Stomach (tissue), 9 donors: ENCODE results near the gene GPLD1. TPM values are rescaled to one million over a fixed set of nuclear protein-coding genes. Genes with fewer than 3 reads are reported as not detected.

Experiments used
- DNase-seq, 2 donors: peaks; one replicate each; pipeline versions ENCODE4 v3.0.0 to v3.0.0-alpha.2; 2013 to 2019
- H3K27ac ChIP-seq, 5 donors: fragments of 200-600 bp in 4 of 5; sonication (generic) in 4 of 5; one replicate each; pipeline ENCODE4 v1.5.1; 2013 to 2019; ENCODE audit warnings: mild to moderate bottlenecking in 1 of 5, moderate library complexity in 1 of 5
- H3K27me3 ChIP-seq, 3 donors: fragments of 200-600 bp; sonication (generic); one replicate each; pipeline ENCODE4 v1.5.1; 2017 to 2019; ENCODE audit warnings: mixed run types in 1 of 3
- H3K36me3 ChIP-seq, 4 donors: fragments of 200-600 bp; sonication (generic); 1 replicate in 3 of 4; 2 replicates in 1 of 4; pipeline ENCODE4 v1.5.1; 2016 to 2019
- H3K4me1 ChIP-seq, 4 donors: fragments of 200-600 bp; sonication (generic); one replicate each; pipeline ENCODE4 v1.5.1; 2016 to 2019
- H3K4me3 ChIP-seq, 4 donors: fragments of 200-600 bp; sonication (generic) in 3 of 4; one replicate each; pipeline ENCODE4 v1.5.1; 2016 to 2019; ENCODE audit warnings: mild to moderate bottlenecking in 1 of 4
- H3K9me3 ChIP-seq, 4 donors: fragments of 200-600 bp; sonication (generic); one replicate each; pipeline ENCODE4 v1.5.1; 2016 to 2019
- CTCF ChIP-seq, 7 experiments: fragments of 450-650 bp in 4 of 7; fragments of 200-600 bp in 3 of 7; sonication (generic) in 3 of 7; IDR thresholded peaks; one replicate each; pipeline ENCODE4 v1.5.1; 2016 to 2019; ENCODE audit warnings: antibody characterized with exemption in 7 of 7, control low read depth in 2 of 7, mild to moderate bottlenecking in 1 of 7
- EP300 ChIP-seq: sonication (generic); formaldehyde crosslinking; IDR thresholded peaks from one replicate; pipeline ENCODE4 v1.6.1; 2017; ENCODE audit warnings: antibody characterized with exemption
- POLR2A ChIP-seq, 4 donors: fragments of 450-650 bp; IDR thresholded peaks; one replicate each; pipeline ENCODE4 v1.6.1; 2016; ENCODE audit warnings: antibody characterized with exemption in 4 of 4, control low read depth in 2 of 4, mild to moderate bottlenecking in 1 of 4, moderate library complexity in 1 of 4
- POLR2AphosphoS5 ChIP-seq, 3 donors: sonication (generic); formaldehyde crosslinking; IDR thresholded peaks; one replicate each; pipeline ENCODE4 v1.6.1; 2016; ENCODE audit warnings: antibody characterized with exemption in 3 of 3
- WGBS, 5 donors: extraction: QIAGEN DNeasy Blood & Tissue Kit in 3 of 5; methylation state at CpG; one replicate each; pipeline versions ENCODE4 v1.1.5 to v1.1.7; 2013 to 2018; 5-methylcytosine and 5-hydroxymethylcytosine counted together
- intact Hi-C: fragments of 100-400 bp; cut with DNase I; formaldehyde crosslinking; loops from one replicate; pipeline ENCODE4 v1.15.1; 2023; ENCODE audit warnings: low total_unique reads
- polyA plus RNA-seq, 3 donors: library from polyadenylated mRNA; stranded (reverse); fragments of 200-250 nt; gene quantifications; one replicate each; pipeline ENCODE4 v1.2.3, GENCODE V29; 2013
- total RNA-seq, 5 donors: library from RNA; depleted of rRNA; stranded (reverse); fragments of >200 nt; gene quantifications; one replicate each; pipeline versions ENCODE4 v1.1.0 to v1.2.3, GENCODE V29; 2014 to 2016
- donor health status: healthy with polysubstance abuse.
- donor health status: Bipolar disorder and iron deficiency.
- donor health status: healthy.

Gene GPLD1
- total and polyA plus RNA-seq, 8 donors, result 0.18 to 2.8 (median 0.44) TPM; not detected in 2

- no peaks in the 10 kb centered on the region for H3K9me3 ChIP-seq
- peaks cover 4 to 58% (median 32%) of the 10 kb centered on the region in 4 donors for H3K36me3 ChIP-seq
- 72 to 88% (median 84%) methylated on average over 14 of the region's 14 CpGs for whole genome bisulfite sequencing, 5 donors
- peak in 1 of 2 donors; percentile 23 for DNase-seq
- TF ChIP-seq EP300 (no peak), CTCF (IDR thresholded peaks at IDR 0.05) (no peak), POLR2A (IDR thresholded peaks at IDR 0.05) (no peak), POLR2AphosphoS5 (IDR thresholded peaks at IDR 0.05) (no peak)
- H3K27ac ChIP-seq, result no peak overlapping the region
- no peaks in the 10 kb centered on the region for H3K27me3 ChIP-seq
- intact Hi-C loops, result no loop called here
- no peaks in the 10 kb centered on the region for H3K4me1 ChIP-seq
- H3K4me3 ChIP-seq, result no peak overlapping the region
Measured at GRCh38 chr6:24504649-24505586, 15.5 kb upstream of the GPLD1 start.

- intact Hi-C loops, result no loop called here
- Histone ChIP-seq H3K9me3 (no peaks in the 10 kb centered on the region), H3K36me3 (peaks cover 4 to 58% (median 32%) of the 10 kb centered on the region in 4 donors), H3K27ac (no peak overlapping the region), H3K4me1 (no peaks in the 10 kb centered on the region), H3K4me3 (no peak overlapping the region), H3K27me3 (no peaks in the 10 kb centered on the region)
- no peak for DNase-seq
- 93 to 100% (median 100%) methylated on average over 1 of the region's 1 CpG for WGBS, 5 donors
- no peak for TF ChIP-seq POLR2A (IDR thresholded peaks at IDR 0.05)
- TF ChIP-seq CTCF (IDR thresholded peaks at IDR 0.05), result no peak
- no peak for TF ChIP-seq EP300
- no peak for TF ChIP-seq POLR2AphosphoS5 (IDR thresholded peaks at IDR 0.05)
Measured at GRCh38 chr6:24504287-24504648, 14.9 kb upstream of the GPLD1 start.

GRCh38 chr6:24501914-24502313, 12.5 kb upstream of the GPLD1 start:
- Histone ChIP-seq H3K4me3 (no peak overlapping the region), H3K9me3 (peaks cover 0 to 4% (median 0%) of the 10 kb centered on the region in 4 donors), H3K4me1 (no peaks in the 10 kb centered on the region), H3K27me3 (no peaks in the 10 kb centered on the region), H3K36me3 (peaks cover 4 to 44% (median 31%) of the 10 kb centered on the region in 4 donors), H3K27ac (no peak overlapping the region)
- intact Hi-C loops, result no loop called here
- DNase-seq, result no peak
- TF ChIP-seq POLR2A (IDR thresholded peaks at IDR 0.05) (no peak), POLR2AphosphoS5 (IDR thresholded peaks at IDR 0.05) (no peak), EP300 (no peak), CTCF (IDR thresholded peaks at IDR 0.05) (no peak)

GRCh38 chr6:24501374-24501773, 12.0 kb upstream of the GPLD1 start:
- H3K36me3 ChIP-seq, result peaks cover 4 to 43% (median 28%) of the 10 kb centered on the region in 4 donors
- TF ChIP-seq EP300, result no peak
- TF ChIP-seq POLR2A (IDR thresholded peaks at IDR 0.05), result no peak
- no peak for TF ChIP-seq POLR2AphosphoS5 (IDR thresholded peaks at IDR 0.05)
- TF ChIP-seq CTCF (IDR thresholded peaks at IDR 0.05), result no peak
- intact Hi-C loops, result no loop called here

More at GRCh38 chr6:24501374-24501773, 12.0 kb upstream of the GPLD1 start:
- peaks cover 0 to under 1% (median under 1%) of the 10 kb centered on the region in 4 donors for H3K4me1 ChIP-seq
- H3K27me3 ChIP-seq, result no peaks in the 10 kb centered on the region
- DNase-seq, result no peak
- H3K9me3 ChIP-seq, result peaks cover 0 to 4% (median 0%) of the 10 kb centered on the region in 4 donors
- 76 to 96% (median 86%) methylated on average over 2 of the region's 2 CpGs for WGBS, 5 donors
- no peak overlapping the region for H3K4me3 ChIP-seq
- no peak overlapping the region for H3K27ac ChIP-seq
